IMR-90 (cell line): ENCODE measurements around the gene ERG28. TPM values are rescaled to one million over a fixed set of nuclear protein-coding genes. Genes with fewer than 3 reads are reported as not detected.

Experiments
- FOS ChIP-seq: fragments of 150-350 bp; IDR thresholded peaks from 2 replicates; pipeline ENCODE4 v1.6.1; 2016; ENCODE audit warnings: low read depth, low read length
- POLR2A ChIP-seq: IDR thresholded peaks from 2 replicates; pipeline ENCODE4 v1.6.1; 2012; ENCODE audit warnings: mild to moderate bottlenecking, low read depth, low read length
- RAD21 ChIP-seq: IDR thresholded peaks from 2 replicates; pipeline ENCODE4 v1.6.1; 2012; ENCODE audit warnings: low read length, improper control_type of control experiment
- RCOR1 ChIP-seq: IDR thresholded peaks from 2 replicates; pipeline ENCODE4 v1.6.1; 2012; ENCODE audit warnings: mild to moderate bottlenecking, low read length, improper control_type of control experiment; ENCODE audit not compliant: insufficient replicate concordance
- polyA plus RNA-seq, 3 experiments: library from polyadenylated mRNA; depleted of rRNA; stranded (reverse); fragments of >200 nt; gene quantifications; 2 replicates each; pipeline ENCODE4 v1.2.3, GENCODE V29; 2012; ENCODE audit warnings: low replicate concordance in 1 of 3
- total RNA-seq: library from RNA; depleted of rRNA; stranded (reverse); fragments of >200 nt; gene quantifications from 2 replicates; pipeline ENCODE4 v1.2.3, GENCODE V29; 2012
- TF ChIP-seq, protein P1 (sequence below): fragments of 150-350 bp; IDR thresholded peaks from 2 replicates; pipeline ENCODE4 v1.6.1; 2017; ENCODE audit warnings: mild to moderate bottlenecking, antibody characterized with exemption, low read length, low read depth

The ERG28 gene
- total and polyA plus RNA-seq, 2 of the 4 experiments (the other 2 are of a cell fraction): 0.90 to 15.4 TPM

GRCh38 chr14:75660630-75661498 is at the start of gene ERG28, which contains the start of gene TTLL5 (continued):
- TF ChIP-seq RAD21 (no peak), POLR2A (peak; percentile 51), RCOR1 (peak; percentile 28), FOS (peak; percentile 58; the same call in 1 of the 2 replicates)
- TF ChIP-seq, protein P1, sequence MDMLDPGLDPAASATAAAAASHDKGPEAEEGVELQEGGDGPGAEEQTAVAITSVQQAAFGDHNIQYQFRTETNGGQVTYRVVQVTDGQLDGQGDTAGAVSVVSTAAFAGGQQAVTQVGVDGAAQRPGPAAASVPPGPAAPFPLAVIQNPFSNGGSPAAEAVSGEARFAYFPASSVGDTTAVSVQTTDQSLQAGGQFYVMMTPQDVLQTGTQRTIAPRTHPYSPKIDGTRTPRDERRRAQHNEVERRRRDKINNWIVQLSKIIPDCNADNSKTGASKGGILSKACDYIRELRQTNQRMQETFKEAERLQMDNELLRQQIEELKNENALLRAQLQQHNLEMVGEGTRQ: no peak
